Heart left ventricle (tissue), 13 donors: ENCODE results near the gene AHRR.

ENCODE experiments used
- CTCF ChIP-seq, 12 donors: fragments of 200-600 bp; sonication (generic) in 4 of 12; IDR thresholded peaks; one replicate each; pipeline versions ENCODE4 v1.5.0 to v1.8.0; 2018 to 2022; ENCODE audit warnings: antibody characterized with exemption in 12 of 12, mild to moderate bottlenecking in 5 of 12
- POLR2A ChIP-seq, 2 donors: fragments of 450-650 bp; IDR thresholded peaks; one replicate each; pipeline ENCODE4 v1.6.1; 2017; ENCODE audit warnings: antibody characterized with exemption in 2 of 2, mild to moderate bottlenecking in 2 of 2, moderate library complexity in 2 of 2
- donor health status: ischemic (EF 13 %, LVEDD 7.1; RV severe dilation, severe dysfunction).
- donor health status: DM: no; HTN: yes; CAD: no.
- donor health status: DM: no; HTN: no; CAD: no.
- donor health status: ischemic (EF 25% LVEDD 6.9; RV normal size, moderate dysfunction).
- donor health status: ischemic (EF 25% LVEDD 5.7; RV mildly dilated, moderate dysfunction).
- donor health status: ischemic (EF 35%, LVEDD 5.7; RV mildly dilated, moderate dysfunction).
- donor health status: nonischemic (EF 11% LVEDD 7.7; RV severe dilation, severe dysfunction).
- donor health status: DM: yes; HTN: yes; CAD: no.
- donor health status: PGD.
- donor health status: ischemic (EF 29% LVEDD 5.4; RV normal size, mild dysfunction).
- donor health status: nonischemic (EF 23%, LVEDD 6.1; RV moderate dilation, normal function).

- no peak for TF ChIP-seq CTCF (IDR thresholded peaks at IDR 0.05)
- TF ChIP-seq POLR2A (IDR thresholded peaks at IDR 0.05), result no peak
These were observed 65.2 kb downstream of the AHRR start for GRCh38 chr5:386432-387341.
